ENCODE data around the gene NME4. TPM values are rescaled to one million over a fixed set of nuclear protein-coding genes. Genes with fewer than 3 reads are reported as not detected.
"Not testable (repeated sequence)": the region's sequence is repeated elsewhere in the genome, so short reads cannot be mapped to it uniquely, and the experiment has no call there.

The NME4 gene
- total RNA-seq, 1 experiment from 2014 or later: 159 TPM

DNA sequence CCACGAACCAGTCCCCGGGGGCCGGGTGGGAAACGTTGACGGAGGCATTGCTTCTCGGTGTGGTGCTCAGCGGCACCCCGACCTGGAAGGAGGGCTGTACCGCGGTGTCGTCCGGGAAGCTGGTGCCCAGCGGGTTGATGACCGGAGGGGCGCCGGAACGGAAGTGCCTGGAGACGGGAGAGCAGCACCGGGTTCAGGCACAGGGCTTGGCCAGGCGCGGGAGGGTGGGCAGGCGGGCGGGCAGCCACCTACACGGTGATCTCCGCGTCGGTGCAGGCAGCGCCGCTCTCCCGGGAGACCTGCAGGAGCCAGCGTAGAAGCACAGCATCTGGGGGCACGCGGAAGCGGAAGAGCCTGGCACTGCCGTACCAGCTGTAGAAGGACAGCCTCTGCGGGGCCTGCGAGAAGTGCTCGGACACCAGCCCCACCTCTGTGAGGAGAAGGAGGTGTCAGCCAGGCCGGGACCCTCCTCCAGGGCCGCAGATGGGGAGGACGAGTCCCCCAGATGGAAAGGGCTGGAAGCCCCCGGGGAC lies 19.5 kb upstream of the NME4 start:
- 0 out of 2 replicates have a peak, but pooled peaks cover 5% of the 10 kb centered on the region for H3F3A ChIP-seq (ENCODE audit: insufficient read depth, low read depth)
- H3K4me2 ChIP-seq: no peak overlapping the region
- POLR2A ChIA-PET (ENCODE audit: unreplicated experiment): no interaction called here
- no peaks in the 10 kb centered on the region for H3K36me3 ChIP-seq (ENCODE audit: low read depth)
- no TSS peak for BruUV-seq (replicated peaks)
- no peak for DNase-seq
- CTCF ChIA-PET: no interaction called here
- no peaks in the 10 kb centered on the region for H4K20me1 ChIP-seq (ENCODE audit: insufficient read depth)
- H2AFZ ChIP-seq: no peak overlapping the region
- H3K9me2 ChIP-seq (ENCODE audit: insufficient read depth): no peaks in the 10 kb centered on the region
- H3K4me1 ChIP-seq (replicated peaks; ENCODE audit: insufficient read depth): no peaks in the 10 kb centered on the region
- no peak overlapping the region for H3K4me3 ChIP-seq
- H3K27me3 ChIP-seq (ENCODE audit: insufficient read depth, low read depth): no peaks in the 10 kb centered on the region
- H3K79me2 ChIP-seq (ENCODE audit: low read depth): no peaks in the 10 kb centered on the region
- H3K27ac ChIP-seq: no peak overlapping the region
- no peaks in the 10 kb centered on the region for H3K9me3 ChIP-seq (ENCODE audit: insufficient read depth, low read depth)
- TF ChIP-seq, protein P1, sequence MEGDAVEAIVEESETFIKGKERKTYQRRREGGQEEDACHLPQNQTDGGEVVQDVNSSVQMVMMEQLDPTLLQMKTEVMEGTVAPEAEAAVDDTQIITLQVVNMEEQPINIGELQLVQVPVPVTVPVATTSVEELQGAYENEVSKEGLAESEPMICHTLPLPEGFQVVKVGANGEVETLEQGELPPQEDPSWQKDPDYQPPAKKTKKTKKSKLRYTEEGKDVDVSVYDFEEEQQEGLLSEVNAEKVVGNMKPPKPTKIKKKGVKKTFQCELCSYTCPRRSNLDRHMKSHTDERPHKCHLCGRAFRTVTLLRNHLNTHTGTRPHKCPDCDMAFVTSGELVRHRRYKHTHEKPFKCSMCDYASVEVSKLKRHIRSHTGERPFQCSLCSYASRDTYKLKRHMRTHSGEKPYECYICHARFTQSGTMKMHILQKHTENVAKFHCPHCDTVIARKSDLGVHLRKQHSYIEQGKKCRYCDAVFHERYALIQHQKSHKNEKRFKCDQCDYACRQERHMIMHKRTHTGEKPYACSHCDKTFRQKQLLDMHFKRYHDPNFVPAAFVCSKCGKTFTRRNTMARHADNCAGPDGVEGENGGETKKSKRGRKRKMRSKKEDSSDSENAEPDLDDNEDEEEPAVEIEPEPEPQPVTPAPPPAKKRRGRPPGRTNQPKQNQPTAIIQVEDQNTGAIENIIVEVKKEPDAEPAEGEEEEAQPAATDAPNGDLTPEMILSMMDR (conservative IDR thresholded peaks at IDR 0.05): no peak
- TF ChIP-seq EZH2 (IDR thresholded peaks at IDR 0.05; ENCODE audit: low read depth): no peak
- intact Hi-C loops (cut with micrococcal nuclease; ENCODE audit: unreplicated experiment): no loop called here

- H3K36me3 ChIP-seq (ENCODE audit: low read depth); POLR2A ChIA-PET (ENCODE audit: unreplicated experiment); H3K27ac ChIP-seq; H3K27me3 ChIP-seq (ENCODE audit: insufficient read depth, low read depth); H3K4me1 ChIP-seq (replicated peaks; ENCODE audit: insufficient read depth); CTCF ChIA-PET; H3K4me2 ChIP-seq; H4K20me1 ChIP-seq (ENCODE audit: insufficient read depth); BruUV-seq (replicated peaks); DNase-seq; H3K4me3 ChIP-seq; H3K79me2 ChIP-seq (ENCODE audit: low read depth); intact Hi-C loops (cut with micrococcal nuclease; ENCODE audit: unreplicated experiment); H3K9me2 ChIP-seq (ENCODE audit: insufficient read depth); H3K9me3 ChIP-seq (ENCODE audit: insufficient read depth, low read depth); H2AFZ ChIP-seq: not testable (repeated sequence)
- H3F3A ChIP-seq (ENCODE audit: insufficient read depth, low read depth): peaks cover 11% of the 10 kb centered on the region; the same call in 1 of the 2 replicates
These were observed 18.7 kb upstream of the NME4 start for GRCh38 chr16:378113-378820.

DNA sequence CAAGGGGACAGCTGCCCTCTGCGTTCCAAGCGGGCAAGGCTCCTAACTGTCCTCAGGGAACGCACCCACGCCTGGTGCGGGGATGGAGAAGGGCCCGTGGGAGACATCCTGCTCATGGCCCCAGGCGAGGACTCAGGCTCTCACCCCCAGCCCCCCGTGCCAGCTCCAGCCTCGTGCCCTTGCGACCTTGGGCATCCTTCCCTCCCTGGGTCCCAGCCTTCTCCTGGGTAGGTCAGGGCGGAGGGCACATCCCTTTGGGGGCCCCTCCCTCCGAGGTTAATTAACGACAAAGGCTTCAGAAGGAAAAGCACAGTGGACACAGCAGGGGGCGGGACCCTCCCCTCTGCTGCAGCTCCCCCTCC lies 18.2 kb upstream of the NME4 start:
- H3K9me3 ChIP-seq (ENCODE audit: insufficient read depth, low read depth): no peaks in the 10 kb centered on the region
- BruUV-seq (replicated peaks): no TSS peak
- no peaks in the 10 kb centered on the region for H3K79me2 ChIP-seq (ENCODE audit: low read depth)
- no peak for DNase-seq
- TF ChIP-seq, protein P1 (conservative IDR thresholded peaks at IDR 0.05): no peak
- TF ChIP-seq EZH2 (IDR thresholded peaks at IDR 0.05; ENCODE audit: low read depth): no peak
- no peaks in the 10 kb centered on the region for H3K4me1 ChIP-seq (replicated peaks; ENCODE audit: insufficient read depth)
- ChIA-PET POLR2A (ENCODE audit: unreplicated experiment) (interaction anchor here (0.7 kb wide), 1 partner anchor 62 kb away, joined by 3 read pairs; no protein-coding TSS in a partner anchor), CTCF (no interaction called here)
- no peak overlapping the region for H2AFZ ChIP-seq
- no peaks in the 10 kb centered on the region for H3K9me2 ChIP-seq (ENCODE audit: insufficient read depth)
- peaks cover 16% of the 10 kb centered on the region; the same call in 1 of the 2 replicates for H3F3A ChIP-seq (ENCODE audit: insufficient read depth, low read depth)
- intact Hi-C loops (cut with micrococcal nuclease; ENCODE audit: unreplicated experiment): no loop called here
- H3K4me3 ChIP-seq: no peak overlapping the region
- no peak overlapping the region for H3K27ac ChIP-seq
- no peaks in the 10 kb centered on the region for H3K36me3 ChIP-seq (ENCODE audit: low read depth)
- no peak overlapping the region for H3K4me2 ChIP-seq
- no peaks in the 10 kb centered on the region for H3K27me3 ChIP-seq (ENCODE audit: insufficient read depth, low read depth)
- no peaks in the 10 kb centered on the region for H4K20me1 ChIP-seq (ENCODE audit: insufficient read depth)

Measured in PC-9 (cell line).